Measurements from ENCODE around the gene CD44.

DNA sequence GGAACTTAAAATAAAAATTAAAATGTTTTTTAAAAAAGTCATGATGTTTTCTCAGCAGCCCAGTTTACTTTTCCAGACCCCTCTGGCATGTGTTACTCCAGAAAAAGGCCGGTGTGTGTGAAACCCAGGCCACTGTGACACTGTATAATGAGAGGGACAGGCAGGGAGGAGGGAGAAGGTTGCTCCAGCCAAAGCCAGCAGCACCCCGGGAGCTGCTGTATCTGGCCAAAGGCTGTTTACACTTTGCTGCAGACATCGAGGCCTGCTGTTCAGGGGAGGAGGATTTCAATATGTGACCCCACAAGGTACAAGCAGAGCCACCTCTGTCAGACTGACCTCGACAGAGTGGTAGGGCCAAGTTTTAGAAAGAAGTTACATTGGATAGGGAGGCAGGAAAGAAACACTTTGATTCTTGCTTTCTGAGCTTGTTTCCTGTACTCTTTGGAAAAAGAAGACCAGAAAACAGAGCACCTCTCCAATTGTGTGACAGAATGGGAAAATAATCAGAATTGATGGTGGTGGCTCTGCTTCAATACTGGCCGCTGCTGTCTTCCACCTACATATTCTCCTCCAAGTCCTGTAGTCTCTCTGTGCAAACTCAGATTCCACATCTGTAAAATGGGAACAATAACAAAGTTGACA, 41.0 kb upstream of the CD44 start:
- TF ChIP-seq, protein P1, sequence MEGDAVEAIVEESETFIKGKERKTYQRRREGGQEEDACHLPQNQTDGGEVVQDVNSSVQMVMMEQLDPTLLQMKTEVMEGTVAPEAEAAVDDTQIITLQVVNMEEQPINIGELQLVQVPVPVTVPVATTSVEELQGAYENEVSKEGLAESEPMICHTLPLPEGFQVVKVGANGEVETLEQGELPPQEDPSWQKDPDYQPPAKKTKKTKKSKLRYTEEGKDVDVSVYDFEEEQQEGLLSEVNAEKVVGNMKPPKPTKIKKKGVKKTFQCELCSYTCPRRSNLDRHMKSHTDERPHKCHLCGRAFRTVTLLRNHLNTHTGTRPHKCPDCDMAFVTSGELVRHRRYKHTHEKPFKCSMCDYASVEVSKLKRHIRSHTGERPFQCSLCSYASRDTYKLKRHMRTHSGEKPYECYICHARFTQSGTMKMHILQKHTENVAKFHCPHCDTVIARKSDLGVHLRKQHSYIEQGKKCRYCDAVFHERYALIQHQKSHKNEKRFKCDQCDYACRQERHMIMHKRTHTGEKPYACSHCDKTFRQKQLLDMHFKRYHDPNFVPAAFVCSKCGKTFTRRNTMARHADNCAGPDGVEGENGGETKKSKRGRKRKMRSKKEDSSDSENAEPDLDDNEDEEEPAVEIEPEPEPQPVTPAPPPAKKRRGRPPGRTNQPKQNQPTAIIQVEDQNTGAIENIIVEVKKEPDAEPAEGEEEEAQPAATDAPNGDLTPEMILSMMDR (IDR thresholded peaks at IDR 0.05), result no peak
- no peak for TF ChIP-seq EP300 (IDR thresholded peaks at IDR 0.05)
- no peak for TF ChIP-seq POLR2A (IDR thresholded peaks at IDR 0.05; ENCODE audit: low read depth)
- no peak for TF ChIP-seq POLR2AphosphoS5 (IDR thresholded peaks at IDR 0.05)
